ENCODE measurements around the gene GALK2. TPM values are rescaled to one million over a fixed set of nuclear protein-coding genes. Genes with fewer than 3 reads are reported as not detected.

GALK2 gene
- total and polyA plus RNA-seq, 2 of the 4 experiments (the other 2 are of a cell fraction), result 27.0 to 63.6 TPM

GRCh38 chr15:49155834-49156627 lies 14.0 kb upstream of the GALK2 start:
- ChIA-PET POLR2A (ENCODE audit: unreplicated experiment) (no interaction called here), CTCF (interaction anchor here (0.7 kb wide), 1 partner anchor 180 kb away, joined by 6 read pairs; no protein-coding TSS in a partner anchor)
- Histone ChIP-seq H2BK120ac (ENCODE audit: low read depth, low read length) (peak overlapping the region; percentile 5; the same call in 1 of the 2 replicates), H3K9ac (ENCODE audit: low read depth, low read length) (peak overlapping the region; percentile 68), H3K4me3 (ENCODE audit: insufficient read depth, low read depth, low read length) (peak overlapping the region; percentile 70), H4K5ac (ENCODE audit: low read depth, low read length) (peak overlapping the region; percentile 42; the same call in 1 of the 2 replicates), H3K18ac (ENCODE audit: low read depth, low read length) (peak overlapping the region; percentile 34; the same call in 1 of the 2 replicates), H3K27ac (ENCODE audit: insufficient read depth, low read length) (peak overlapping the region; percentile 44), H3K23ac (ENCODE audit: low read depth, low read length) (peak overlapping the region; percentile 85), H4K8ac (ENCODE audit: low read depth in 2 of 2, low read length in 2 of 2) (peak overlapping the region; percentile 11 to 91), H3K4me1 (ENCODE audit: control insufficient read depth, insufficient read depth, low read length) (no peaks in the 10 kb centered on the region), H2AFZ (replicated peaks; ENCODE audit: low read length, poor library complexity) (peak overlapping the region; percentile 97), H4K20me1 (ENCODE audit: insufficient read depth, low read length) (peaks cover 27% of the 10 kb centered on the region; the same call in 1 of the 2 replicates), H3K27me3 (ENCODE audit: control insufficient read depth, insufficient read depth, low read length) (no peaks in the 10 kb centered on the region), H4K91ac (ENCODE audit: insufficient read depth, low read depth, low read length) (peak overlapping the region; percentile 43; the same call in 1 of the 2 replicates), H3K9me1 (ENCODE audit: insufficient read depth, low read length) (no peaks in the 10 kb centered on the region; the same call in 1 of the 2 replicates), H2AK5ac (ENCODE audit: low read depth, low read length) (no peak overlapping the region), H3K14ac (replicated peaks; ENCODE audit: low read depth, low read length) (peak overlapping the region; percentile 60), H3K79me1 (ENCODE audit: low read depth in 1 of 2, low read length in 2 of 2) (peaks cover 9 to 27% of the 10 kb centered on the region in 2 experiments), H3K4me2 (ENCODE audit: low read depth, low read length) (peak overlapping the region; percentile 66), H2BK15ac (ENCODE audit: low read depth, low read length) (peak overlapping the region; percentile 33; the same call in 1 of the 3 replicates), H3K4ac (ENCODE audit: low read depth, low read length) (peak overlapping the region; percentile 76), H2AK9ac (replicated peaks; ENCODE audit: low read depth, low read length, poor library complexity) (peak overlapping the region; percentile 89), H3K9me3 (ENCODE audit: control insufficient read depth, insufficient read depth, low read length) (no peaks in the 10 kb centered on the region), H2BK20ac (ENCODE audit: low read depth, low read length) (no peak overlapping the region), H3K56ac (ENCODE audit: extremely low read depth, insufficient read depth, low read length) (peak overlapping the region; percentile 83), H3K36me3 (ENCODE audit: control insufficient read depth, insufficient read depth, low read length) (no peaks in the 10 kb centered on the region), H2BK5ac (ENCODE audit: low read depth, low read length, poor library complexity, severe bottlenecking) (peak overlapping the region; percentile 41)
- in situ Hi-C loops (cut with MboI; ENCODE audit: low sequenced_read_pairs) (no loop called here), dilution Hi-C loops (cut with HindIII; ENCODE audit: low sequenced_read_pairs, unreplicated experiment) (no loop called here), intact Hi-C loops (cut with micrococcal nuclease) (loop anchor here (2.0 to 10.0 kb wide), 4 partner anchors 267 to 981 kb away; partner anchors contain the start of gene FGF7)
- WGBS, 2 experiments (ENCODE audit: extremely low coverage in 2 of 2, insufficient read length in 1 of 2), result no CpG with 5 or more reads among the region's 26 CpGs
- DNase-seq, result peak; percentile 25
- ATAC-seq (ENCODE audit: low read depth), result 0 out of 2 replicates have a peak, but pooled peaks have one; percentile 8
- BruUV-seq (replicated peaks), result TSS peak; percentile 66
- no peak for TF ChIP-seq FOS (IDR thresholded peaks at IDR 0.05; ENCODE audit: low read depth, low read length)
- TF ChIP-seq SMC3 (IDR thresholded peaks at IDR 0.05; ENCODE audit: low read depth, low read length), result no peak
- no peak for TF ChIP-seq CHD1 (IDR thresholded peaks at IDR 0.05; ENCODE audit: low read depth, low read length)
- no peak for TF ChIP-seq RCOR1 (IDR thresholded peaks at IDR 0.05; ENCODE audit: insufficient replicate concordance, low read length)
- no peak for TF ChIP-seq MAZ (IDR thresholded peaks at IDR 0.05; ENCODE audit: borderline replicate concordance, low read depth, low read length)
- no peak for TF ChIP-seq MAFK (IDR thresholded peaks at IDR 0.05; ENCODE audit: low read depth, low read length)
- no peak; the same call in 1 of the 2 replicates for TF ChIP-seq MXI1 (IDR thresholded peaks at IDR 0.05; ENCODE audit: borderline replicate concordance, low read depth, low read length)
- TF ChIP-seq ELK1 (IDR thresholded peaks at IDR 0.05; ENCODE audit: borderline replicate concordance, low read depth, low read length), result no peak
- no peak for TF ChIP-seq RFX5 (IDR thresholded peaks at IDR 0.05; ENCODE audit: low read depth, low read length)
- TF ChIP-seq CEBPB (IDR thresholded peaks at IDR 0.05; ENCODE audit: low read depth, low read length), result no peak
- no peak for TF ChIP-seq NFE2L2 (IDR thresholded peaks at IDR 0.05; ENCODE audit: low read depth, low read length)
- TF ChIP-seq USF2 (IDR thresholded peaks at IDR 0.05; ENCODE audit: low read depth, low read length), result no peak
- no peak for TF ChIP-seq POLR2A (IDR thresholded peaks at IDR 0.05; ENCODE audit: low read depth, low read length)
- no peak for TF ChIP-seq BHLHE40 (IDR thresholded peaks at IDR 0.05; ENCODE audit: low read depth, low read length)
